Panc1 (cell line): ENCODE data around the gene NOSTRIN. TPM values are rescaled to one million over a fixed set of nuclear protein-coding genes. Genes with fewer than 3 reads are reported as not detected.

Source experiments
- ATAC-seq: fragments of 200-7000 bp; cut with Tn5 transposase; 2 replicates; pipeline ENCODE4 v1.9.1; 2020; ENCODE audit warnings: mild to moderate bottlenecking, moderate library complexity
- BruUV-seq: library from RNA; stranded (reverse); fragments of 400-500 nt; replicated peaks from 2 replicates; lab custom pipeline; 2021; lab: Mats Ljungman, UMichigan
- CTCF ChIA-PET: fragments of 300-600 bp; sonication (Branson Sonifier 250); formaldehyde crosslinking; loops from one replicate; lab custom pipeline; 2022; ENCODE audit warnings: antibody characterized with exemption; lab: Charles Lee
- POLR2A ChIA-PET: fragments of 300-600 bp; sonication (Branson Sonifier 250); formaldehyde crosslinking; loops from one replicate; lab custom pipeline; 2022; ENCODE audit warnings: antibody characterized with exemption; lab: Charles Lee
- DNase-seq: peaks from one replicate; pipeline ENCODE4 v3.0.0-alpha.2; 2010; ENCODE audit warnings: low read depth, low spot score
- H3K27ac ChIP-seq: 2 replicates; pipeline ENCODE4 v1.5.1; 2011; ENCODE audit warnings: mild to moderate bottlenecking, low read length, inconsistent platforms
- H3K27me3 ChIP-seq: fragments of 200-500 bp; sonication (Bioruptor generic); 2 replicates; pipeline ENCODE4 v1.6.0; 2014; ENCODE audit warnings: low read length, inconsistent platforms; ENCODE audit not compliant: control insufficient read depth, insufficient read depth
- H3K36me3 ChIP-seq: fragments of 200-500 bp; sonication (Bioruptor generic); 2 replicates; pipeline ENCODE4 v1.5.1; 2014; ENCODE audit warnings: inconsistent platforms, mild to moderate bottlenecking, low read length, moderate library complexity; ENCODE audit not compliant: control insufficient read depth, insufficient read depth
- H3K4me1 ChIP-seq: 2 replicates; pipeline ENCODE4 v1.5.1; 2011; ENCODE audit warnings: inconsistent platforms, mild to moderate bottlenecking, low read length, moderate library complexity; ENCODE audit not compliant: control insufficient read depth, insufficient read depth
- H3K4me3 ChIP-seq, 2 experiments: 2 replicates each; pipeline ENCODE4 v1.5.1; 2011 to 2012; ENCODE audit warnings: low read depth in 2 of 2, low read length in 2 of 2, mild to moderate bottlenecking in 2 of 2, inconsistent platforms in 1 of 2, moderate library complexity in 1 of 2
- H3K9me3 ChIP-seq: fragments of 200-500 bp; sonication (Bioruptor generic); 2 replicates; pipeline ENCODE4 v1.5.1; 2014; ENCODE audit warnings: low read depth, mild to moderate bottlenecking, inconsistent platforms, low read length, moderate library complexity; ENCODE audit not compliant: control insufficient read depth, insufficient read depth
- POLR2AphosphoS5 ChIP-seq: IDR thresholded peaks from 2 replicates; pipeline ENCODE4 v1.6.1; 2012; ENCODE audit warnings: mild to moderate bottlenecking, low read depth, low read length, moderate library complexity
- SIN3A ChIP-seq: IDR thresholded peaks from 2 replicates; pipeline ENCODE4 v1.6.1; 2012; ENCODE audit warnings: low read depth, mild to moderate bottlenecking, low read length, moderate library complexity, borderline replicate concordance; ENCODE audit not compliant: insufficient read depth
- TCF7L2 ChIP-seq: IDR thresholded peaks from 2 replicates; pipeline ENCODE4 v1.6.1; 2011; ENCODE audit warnings: mild to moderate bottlenecking, low read depth, low read length, inconsistent platforms
- in situ Hi-C: cut with HindIII; loops from 2 replicates; pipeline ENCODE4 v1.10.0; 2016; ENCODE audit warnings: low sequenced_read_pairs, low pct_unique_long_range_greater_than_20kb
- intact Hi-C: fragments of 100-400 bp; cut with micrococcal nuclease; formaldehyde crosslinking; loops from one replicate; pipeline ENCODE4 v1.10.0; 2022; ENCODE audit not compliant: unreplicated experiment
- total RNA-seq: library from RNA; stranded (reverse); gene quantifications from one replicate; pipeline ENCODE4 v1.2.1, GENCODE V29; 2021; ENCODE audit not compliant: unreplicated experiment
- TF ChIP-seq, protein P1 (sequence below): fragments of 450-650 bp; IDR thresholded peaks from 2 replicates; pipeline ENCODE4 v1.5.1; 2017; ENCODE audit warnings: mild to moderate bottlenecking
- TF ChIP-seq, protein P2 (sequence below), 2 experiments: IDR thresholded peaks; 2 replicates each; pipeline ENCODE4 v1.6.1; 2011 to 2012; ENCODE audit warnings: low read depth in 2 of 2, control low read depth in 1 of 2, low read length in 1 of 2, mild to moderate bottlenecking in 1 of 2, moderate library complexity in 1 of 2; ENCODE audit not compliant: insufficient read depth in 1 of 2

Gene NOSTRIN
- total RNA-seq, 1 experiment from 2014 or later, result not detected

DNA sequence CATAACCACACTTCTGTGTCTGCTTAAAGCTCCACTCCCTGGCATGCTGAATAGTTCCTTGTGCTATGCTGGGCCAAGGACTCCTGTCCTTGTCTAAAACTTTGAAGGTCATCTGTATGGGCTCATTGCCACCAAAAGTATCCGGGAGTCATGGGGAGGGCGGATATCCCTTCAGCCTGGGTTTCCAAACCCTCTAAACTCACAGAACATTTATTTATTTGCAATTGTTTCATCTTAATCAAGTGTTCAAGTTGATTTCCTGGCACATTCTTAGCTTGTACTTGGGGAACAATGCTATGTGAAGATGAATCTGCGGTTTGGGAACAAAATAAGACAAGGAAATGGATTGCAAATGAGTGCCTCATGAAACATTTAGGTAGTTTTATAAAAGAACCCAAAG lies 1.8 kb downstream of the NOSTRIN start:
- Histone ChIP-seq H3K9me3 (no peaks in the 10 kb centered on the region), H3K27me3 (peaks cover 2% of the 10 kb centered on the region; the same call in 1 of the 2 replicates), H3K4me1 (no peaks in the 10 kb centered on the region), H3K36me3 (no peaks in the 10 kb centered on the region), H3K4me3 (no peak overlapping the region), H3K27ac (no peak overlapping the region)
- intact Hi-C loops, result no loop called here
- ATAC-seq (no peak), DNase-seq (no peak)
- in situ Hi-C loops, result no loop called here
- no peak for TF ChIP-seq POLR2AphosphoS5
- no peak for TF ChIP-seq TCF7L2
- TF ChIP-seq, protein P1, sequence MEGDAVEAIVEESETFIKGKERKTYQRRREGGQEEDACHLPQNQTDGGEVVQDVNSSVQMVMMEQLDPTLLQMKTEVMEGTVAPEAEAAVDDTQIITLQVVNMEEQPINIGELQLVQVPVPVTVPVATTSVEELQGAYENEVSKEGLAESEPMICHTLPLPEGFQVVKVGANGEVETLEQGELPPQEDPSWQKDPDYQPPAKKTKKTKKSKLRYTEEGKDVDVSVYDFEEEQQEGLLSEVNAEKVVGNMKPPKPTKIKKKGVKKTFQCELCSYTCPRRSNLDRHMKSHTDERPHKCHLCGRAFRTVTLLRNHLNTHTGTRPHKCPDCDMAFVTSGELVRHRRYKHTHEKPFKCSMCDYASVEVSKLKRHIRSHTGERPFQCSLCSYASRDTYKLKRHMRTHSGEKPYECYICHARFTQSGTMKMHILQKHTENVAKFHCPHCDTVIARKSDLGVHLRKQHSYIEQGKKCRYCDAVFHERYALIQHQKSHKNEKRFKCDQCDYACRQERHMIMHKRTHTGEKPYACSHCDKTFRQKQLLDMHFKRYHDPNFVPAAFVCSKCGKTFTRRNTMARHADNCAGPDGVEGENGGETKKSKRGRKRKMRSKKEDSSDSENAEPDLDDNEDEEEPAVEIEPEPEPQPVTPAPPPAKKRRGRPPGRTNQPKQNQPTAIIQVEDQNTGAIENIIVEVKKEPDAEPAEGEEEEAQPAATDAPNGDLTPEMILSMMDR, result no peak
- TF ChIP-seq SIN3A, result no peak
- TF ChIP-seq, protein P2, sequence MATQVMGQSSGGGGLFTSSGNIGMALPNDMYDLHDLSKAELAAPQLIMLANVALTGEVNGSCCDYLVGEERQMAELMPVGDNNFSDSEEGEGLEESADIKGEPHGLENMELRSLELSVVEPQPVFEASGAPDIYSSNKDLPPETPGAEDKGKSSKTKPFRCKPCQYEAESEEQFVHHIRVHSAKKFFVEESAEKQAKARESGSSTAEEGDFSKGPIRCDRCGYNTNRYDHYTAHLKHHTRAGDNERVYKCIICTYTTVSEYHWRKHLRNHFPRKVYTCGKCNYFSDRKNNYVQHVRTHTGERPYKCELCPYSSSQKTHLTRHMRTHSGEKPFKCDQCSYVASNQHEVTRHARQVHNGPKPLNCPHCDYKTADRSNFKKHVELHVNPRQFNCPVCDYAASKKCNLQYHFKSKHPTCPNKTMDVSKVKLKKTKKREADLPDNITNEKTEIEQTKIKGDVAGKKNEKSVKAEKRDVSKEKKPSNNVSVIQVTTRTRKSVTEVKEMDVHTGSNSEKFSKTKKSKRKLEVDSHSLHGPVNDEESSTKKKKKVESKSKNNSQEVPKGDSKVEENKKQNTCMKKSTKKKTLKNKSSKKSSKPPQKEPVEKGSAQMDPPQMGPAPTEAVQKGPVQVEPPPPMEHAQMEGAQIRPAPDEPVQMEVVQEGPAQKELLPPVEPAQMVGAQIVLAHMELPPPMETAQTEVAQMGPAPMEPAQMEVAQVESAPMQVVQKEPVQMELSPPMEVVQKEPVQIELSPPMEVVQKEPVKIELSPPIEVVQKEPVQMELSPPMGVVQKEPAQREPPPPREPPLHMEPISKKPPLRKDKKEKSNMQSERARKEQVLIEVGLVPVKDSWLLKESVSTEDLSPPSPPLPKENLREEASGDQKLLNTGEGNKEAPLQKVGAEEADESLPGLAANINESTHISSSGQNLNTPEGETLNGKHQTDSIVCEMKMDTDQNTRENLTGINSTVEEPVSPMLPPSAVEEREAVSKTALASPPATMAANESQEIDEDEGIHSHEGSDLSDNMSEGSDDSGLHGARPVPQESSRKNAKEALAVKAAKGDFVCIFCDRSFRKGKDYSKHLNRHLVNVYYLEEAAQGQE (IDR thresholded peaks at IDR 0.05; ENCODE audit: insufficient read depth in 1 of 2, low read depth in 2 of 2, low read length in 1 of 2), result no peak
- CTCF ChIA-PET, result no interaction called here
- BruUV-seq, result no TSS peak
- POLR2A ChIA-PET, result no interaction called here

DNA sequence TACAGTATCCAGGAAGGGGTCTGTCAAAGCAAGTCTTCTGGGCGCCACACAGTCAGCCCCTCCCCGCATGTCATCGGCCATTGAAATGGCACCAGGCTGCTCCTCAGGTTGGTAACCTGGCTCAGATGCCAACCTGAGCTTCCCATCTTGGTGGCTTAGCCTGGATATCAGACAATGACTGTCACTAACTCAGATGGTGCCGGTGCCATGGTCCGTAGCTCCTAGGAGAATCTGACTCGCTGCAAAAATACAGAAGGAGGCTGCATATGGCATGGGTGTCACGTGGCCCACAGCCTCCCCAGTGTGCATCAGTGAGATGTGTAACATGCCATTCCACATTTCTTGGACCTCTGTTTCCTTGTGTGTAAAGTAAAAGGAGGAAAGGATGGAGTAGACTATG lies 3.2 kb downstream of the NOSTRIN start:
- no TSS peak for BruUV-seq
- CTCF ChIA-PET, result no interaction called here
- DNase-seq, result no peak
- in situ Hi-C loops (no loop called here), intact Hi-C loops (no loop called here)
- H3K36me3 ChIP-seq, result no peaks in the 10 kb centered on the region
- no peaks in the 10 kb centered on the region for H3K4me1 ChIP-seq
- POLR2A ChIA-PET, result interaction anchor here (0.5 kb wide), 1 partner anchor 8 kb away, joined by 3 read pairs; no protein-coding TSS in a partner anchor
- H3K4me3 ChIP-seq, result no peak overlapping the region
- ATAC-seq, result no peak
- no peak overlapping the region for H3K27ac ChIP-seq
- H3K9me3 ChIP-seq, result no peaks in the 10 kb centered on the region
- H3K27me3 ChIP-seq, result peaks cover 2% of the 10 kb centered on the region; the same call in 1 of the 2 replicates
- TF ChIP-seq POLR2AphosphoS5 (no peak), SIN3A (no peak)
- TF ChIP-seq, protein P2 (IDR thresholded peaks at IDR 0.05; ENCODE audit: insufficient read depth in 1 of 2, low read depth in 2 of 2, low read length in 1 of 2), result no peak
- TF ChIP-seq, protein P1, result no peak
